IMR-90 (cell line): ENCODE measurements around the gene KCNJ8. TPM values are rescaled to one million over a fixed set of nuclear protein-coding genes. Genes with fewer than 3 reads are reported as not detected.

ENCODE experiments used
- ATAC-seq: fragments of 200-7000 bp; cut with Tn5 transposase; 2 replicates; pipeline ENCODE4 v1.9.1; 2020; ENCODE audit warnings: low read depth, mild to moderate bottlenecking, moderate library complexity
- BruUV-seq: library from RNA; stranded (reverse); fragments of 400-500 nt; replicated peaks from 2 replicates; lab custom pipeline; 2021; lab: Mats Ljungman, UMichigan
- CTCF ChIA-PET: fragments of 300-600 bp; formaldehyde crosslinking; extraction: SDS; loops from one replicate; lab custom pipeline; 2021; ENCODE audit warnings: antibody characterized with exemption; lab: Yijun Ruan, JAX
- POLR2A ChIA-PET: fragments of 300-600 bp; sonication (Branson Sonifier 250); formaldehyde crosslinking; loops from one replicate; lab custom pipeline; 2022; ENCODE audit warnings: antibody characterized with exemption; ENCODE audit not compliant: unreplicated experiment; lab: Charles Lee
- DNase-seq: peaks from one replicate; pipeline ENCODE4 v3.0.0; 2013
- H2AFZ ChIP-seq: replicated peaks from 2 replicates; pipeline ENCODE3; 2013; ENCODE audit warnings: low read length, mild to moderate bottlenecking; ENCODE audit not compliant: poor library complexity
- H2AK5ac ChIP-seq: 2 replicates; pipeline ENCODE4 v1.6.1; 2013; ENCODE audit warnings: low read depth, low read length, inconsistent platforms
- H2AK9ac ChIP-seq: replicated peaks from 2 replicates; pipeline ENCODE3; 2013; ENCODE audit warnings: mild to moderate bottlenecking, low read depth, low read length, moderate library complexity; ENCODE audit not compliant: poor library complexity
- H2BK120ac ChIP-seq: 2 replicates; pipeline ENCODE4 v1.6.1; 2013; ENCODE audit warnings: low read depth, low read length, inconsistent platforms
- H2BK15ac ChIP-seq: 3 replicates; pipeline ENCODE4 v1.6.1; 2013; ENCODE audit warnings: low read depth, low read length, inconsistent platforms
- H2BK20ac ChIP-seq: 2 replicates; pipeline ENCODE4 v1.6.1; 2013; ENCODE audit warnings: low read depth, mild to moderate bottlenecking, inconsistent platforms, low read length, moderate library complexity
- H2BK5ac ChIP-seq: 2 replicates; pipeline ENCODE4 v1.6.1; 2013; ENCODE audit warnings: mild to moderate bottlenecking, low read depth, low read length, inconsistent platforms; ENCODE audit not compliant: poor library complexity, severe bottlenecking
- H3K14ac ChIP-seq: replicated peaks from 2 replicates; pipeline ENCODE4 v1.6.1; 2013; ENCODE audit warnings: low read depth, low read length, inconsistent platforms
- H3K18ac ChIP-seq: 2 replicates; pipeline ENCODE4 v1.6.1; 2013; ENCODE audit warnings: low read depth, low read length, control low read depth
- H3K23ac ChIP-seq: 2 replicates; pipeline ENCODE4 v1.6.1; 2013; ENCODE audit warnings: low read depth, low read length, inconsistent platforms
- H3K27ac ChIP-seq: 2 replicates; pipeline ENCODE4 v1.5.1; 2013; ENCODE audit warnings: mild to moderate bottlenecking, control low read depth, low read length; ENCODE audit not compliant: insufficient read depth
- H3K27me3 ChIP-seq: 2 replicates; pipeline ENCODE4 v1.6.1; 2013; ENCODE audit warnings: low read length; ENCODE audit not compliant: control insufficient read depth, insufficient read depth
- H3K36me3 ChIP-seq: 2 replicates; pipeline ENCODE4 v1.6.1; 2013; ENCODE audit warnings: low read length, mixed read lengths; ENCODE audit not compliant: control insufficient read depth, insufficient read depth
- H3K4ac ChIP-seq: 2 replicates; pipeline ENCODE4 v1.6.1; 2013; ENCODE audit warnings: low read depth, low read length, inconsistent platforms
- H3K4me1 ChIP-seq: 2 replicates; pipeline ENCODE4 v1.6.1; 2013; ENCODE audit warnings: low read length, mixed read lengths; ENCODE audit not compliant: control insufficient read depth, insufficient read depth
- H3K4me2 ChIP-seq: 2 replicates; pipeline ENCODE4 v1.6.1; 2013; ENCODE audit warnings: low read depth, mild to moderate bottlenecking, control low read depth, low read length, moderate library complexity
- H3K4me3 ChIP-seq: 2 replicates; pipeline ENCODE4 v1.5.1; 2013; ENCODE audit warnings: low read depth, mild to moderate bottlenecking, control low read depth, low read length, moderate library complexity; ENCODE audit not compliant: insufficient read depth
- H3K56ac ChIP-seq: 2 replicates; pipeline ENCODE4 v1.6.1; 2013; ENCODE audit warnings: low read length, inconsistent platforms; ENCODE audit not compliant: insufficient read depth; ENCODE audit errors: extremely low read depth
- H3K79me1 ChIP-seq, 2 experiments: 2 replicates each; pipeline ENCODE4 v1.6.1; 2013; ENCODE audit warnings: low read length in 2 of 2, inconsistent platforms in 1 of 2, low read depth in 1 of 2
- H3K9ac ChIP-seq: 2 replicates; pipeline ENCODE4 v1.6.1; 2013; ENCODE audit warnings: low read depth, low read length, control low read depth
- H3K9me1 ChIP-seq: 2 replicates; pipeline ENCODE4 v1.6.1; 2013; ENCODE audit warnings: low read length, inconsistent platforms; ENCODE audit not compliant: insufficient read depth
- H3K9me3 ChIP-seq: 2 replicates; pipeline ENCODE4 v1.6.1; 2013; ENCODE audit warnings: low read length; ENCODE audit not compliant: control insufficient read depth, insufficient read depth
- H4K20me1 ChIP-seq: 2 replicates; pipeline ENCODE4 v1.6.1; 2013; ENCODE audit warnings: low read length, inconsistent platforms; ENCODE audit not compliant: insufficient read depth
- H4K5ac ChIP-seq: 2 replicates; pipeline ENCODE4 v1.6.1; 2013; ENCODE audit warnings: mild to moderate bottlenecking, low read depth, low read length, control low read depth
- H4K8ac ChIP-seq, 2 experiments: 2 replicates each; pipeline ENCODE4 v1.6.1; 2013; ENCODE audit warnings: low read depth in 2 of 2, low read length in 2 of 2, control low read depth in 1 of 2, inconsistent platforms in 1 of 2
- H4K91ac ChIP-seq: 2 replicates; pipeline ENCODE4 v1.6.1; 2013; ENCODE audit warnings: low read depth, low read length, inconsistent platforms; ENCODE audit not compliant: insufficient read depth
- BHLHE40 ChIP-seq: fragments of 150-350 bp; IDR thresholded peaks from 2 replicates; pipeline ENCODE4 v1.6.1; 2016; ENCODE audit warnings: mild to moderate bottlenecking, low read depth, low read length
- CEBPB ChIP-seq: IDR thresholded peaks from 2 replicates; pipeline ENCODE4 v1.6.1; 2012; ENCODE audit warnings: low read depth, low read length, improper control_type of control experiment
- CHD1 ChIP-seq: IDR thresholded peaks from 2 replicates; pipeline ENCODE4 v1.6.1; 2012; ENCODE audit warnings: low read depth, low read length, improper control_type of control experiment
- ELK1 ChIP-seq: fragments of 150-350 bp; IDR thresholded peaks from 2 replicates; pipeline ENCODE4 v1.6.1; 2016; ENCODE audit warnings: low read depth, mild to moderate bottlenecking, low read length, moderate library complexity, borderline replicate concordance
- FOS ChIP-seq: fragments of 150-350 bp; IDR thresholded peaks from 2 replicates; pipeline ENCODE4 v1.6.1; 2016; ENCODE audit warnings: low read depth, low read length
- MAFK ChIP-seq: IDR thresholded peaks from 2 replicates; pipeline ENCODE4 v1.6.1; 2012; ENCODE audit warnings: low read depth, low read length, improper control_type of control experiment
- MXI1 ChIP-seq: IDR thresholded peaks from 2 replicates; pipeline ENCODE4 v1.6.1; 2012; ENCODE audit warnings: low read depth, mild to moderate bottlenecking, low read length, moderate library complexity, borderline replicate concordance
- NFE2L2 ChIP-seq: fragments of 150-350 bp; IDR thresholded peaks from 2 replicates; pipeline ENCODE4 v1.6.1; 2016; ENCODE audit warnings: low read depth, mild to moderate bottlenecking, low read length
- POLR2A ChIP-seq: IDR thresholded peaks from 2 replicates; pipeline ENCODE4 v1.6.1; 2012; ENCODE audit warnings: mild to moderate bottlenecking, low read depth, low read length
- RCOR1 ChIP-seq: IDR thresholded peaks from 2 replicates; pipeline ENCODE4 v1.6.1; 2012; ENCODE audit warnings: mild to moderate bottlenecking, low read length, improper control_type of control experiment; ENCODE audit not compliant: insufficient replicate concordance
- RFX5 ChIP-seq: IDR thresholded peaks from 2 replicates; pipeline ENCODE4 v1.8.0; 2012; ENCODE audit warnings: low read depth, mild to moderate bottlenecking, low read length, moderate library complexity
- WGBS, 2 experiments: methylation state at CpG; one replicate each; pipeline versions ENCODE4 v1.1.5 to v1.1.7; 2013; ENCODE audit warnings: missing lambda C conversion rate in 2 of 2; ENCODE audit not compliant: insufficient read length in 1 of 2; ENCODE audit errors: extremely low coverage in 2 of 2; 5-methylcytosine and 5-hydroxymethylcytosine counted together
- dilution Hi-C: fragments of 300-500 bp; cut with HindIII; formaldehyde crosslinking; loops from one replicate; pipeline ENCODE4 v1.14.3; 2018; ENCODE audit warnings: low sequenced_read_pairs; ENCODE audit not compliant: unreplicated experiment
- in situ Hi-C: fragments of 300-500 bp; cut with MboI; formaldehyde crosslinking; loops from 3 replicates; pipeline ENCODE4 v1.14.3; 2019; ENCODE audit warnings: low sequenced_read_pairs, inconsistent platforms, mixed read lengths
- intact Hi-C: fragments of 100-400 bp; cut with micrococcal nuclease; formaldehyde crosslinking; loops from 2 replicates; pipeline ENCODE4 v1.10.0; 2022
- polyA plus RNA-seq, 3 experiments: library from polyadenylated mRNA; depleted of rRNA; stranded (reverse); fragments of >200 nt; gene quantifications; 2 replicates each; pipeline ENCODE4 v1.2.3, GENCODE V29; 2012; ENCODE audit warnings: low replicate concordance in 1 of 3
- total RNA-seq: library from RNA; depleted of rRNA; stranded (reverse); fragments of >200 nt; gene quantifications from 2 replicates; pipeline ENCODE4 v1.2.3, GENCODE V29; 2012
- TF ChIP-seq, protein P1 (sequence below): conservative IDR thresholded peaks from 2 replicates; pipeline ENCODE4 v1.5.1; 2012; ENCODE audit warnings: mild to moderate bottlenecking, low read depth, low read length, improper control_type of control experiment

KCNJ8 gene
- total and polyA plus RNA-seq, 2 of the 4 experiments (the other 2 are of a cell fraction), result 8.0 to 15.8 TPM

- no TSS peak for BruUV-seq
- Histone ChIP-seq H2BK120ac (no peak overlapping the region), H3K9ac (no peak overlapping the region), H3K4ac (no peak overlapping the region), H2BK15ac (no peak overlapping the region), H3K56ac (no peak overlapping the region), H3K79me1 (no peaks in the 10 kb centered on the region), H2AK5ac (no peak overlapping the region), H4K20me1 (no peaks in the 10 kb centered on the region), H2AK9ac (no peak overlapping the region), H3K4me1 (no peaks in the 10 kb centered on the region), H2AFZ (no peak overlapping the region), H4K91ac (no peak overlapping the region), H3K27ac (no peak overlapping the region), H2BK5ac (no peak overlapping the region), H4K8ac (no peak overlapping the region), H2BK20ac (no peak overlapping the region), H4K5ac (no peak overlapping the region), H3K9me1 (no peaks in the 10 kb centered on the region), H3K18ac (no peak overlapping the region), H3K27me3 (no peaks in the 10 kb centered on the region), H3K36me3 (no peaks in the 10 kb centered on the region), H3K23ac (no peak overlapping the region), H3K4me3 (no peak overlapping the region), H3K4me2 (no peak overlapping the region), H3K9me3 (no peaks in the 10 kb centered on the region), H3K14ac (no peak overlapping the region)
- CTCF ChIA-PET, result interaction anchor here (0.5 to 1.0 kb wide), 2 partner anchors 21 to 271 kb away, joined by 3 to 4 read pairs; no protein-coding TSS in a partner anchor
- in situ Hi-C loops (no loop called here), intact Hi-C loops (no loop called here), dilution Hi-C loops (no loop called here)
- DNase-seq (no peak), ATAC-seq (no peak)
- no CpG with 5 or more reads among the region's 1 CpG for WGBS, 2 experiments
- TF ChIP-seq ELK1, result no peak
- no peak for TF ChIP-seq CEBPB
- TF ChIP-seq NFE2L2, result no peak
- no peak for TF ChIP-seq FOS
- no peak for TF ChIP-seq RFX5
- TF ChIP-seq CHD1, result no peak
- TF ChIP-seq BHLHE40, result no peak
- no peak for TF ChIP-seq MAFK
- no peak for TF ChIP-seq MXI1
- TF ChIP-seq POLR2A, result no peak
- TF ChIP-seq, protein P1, sequence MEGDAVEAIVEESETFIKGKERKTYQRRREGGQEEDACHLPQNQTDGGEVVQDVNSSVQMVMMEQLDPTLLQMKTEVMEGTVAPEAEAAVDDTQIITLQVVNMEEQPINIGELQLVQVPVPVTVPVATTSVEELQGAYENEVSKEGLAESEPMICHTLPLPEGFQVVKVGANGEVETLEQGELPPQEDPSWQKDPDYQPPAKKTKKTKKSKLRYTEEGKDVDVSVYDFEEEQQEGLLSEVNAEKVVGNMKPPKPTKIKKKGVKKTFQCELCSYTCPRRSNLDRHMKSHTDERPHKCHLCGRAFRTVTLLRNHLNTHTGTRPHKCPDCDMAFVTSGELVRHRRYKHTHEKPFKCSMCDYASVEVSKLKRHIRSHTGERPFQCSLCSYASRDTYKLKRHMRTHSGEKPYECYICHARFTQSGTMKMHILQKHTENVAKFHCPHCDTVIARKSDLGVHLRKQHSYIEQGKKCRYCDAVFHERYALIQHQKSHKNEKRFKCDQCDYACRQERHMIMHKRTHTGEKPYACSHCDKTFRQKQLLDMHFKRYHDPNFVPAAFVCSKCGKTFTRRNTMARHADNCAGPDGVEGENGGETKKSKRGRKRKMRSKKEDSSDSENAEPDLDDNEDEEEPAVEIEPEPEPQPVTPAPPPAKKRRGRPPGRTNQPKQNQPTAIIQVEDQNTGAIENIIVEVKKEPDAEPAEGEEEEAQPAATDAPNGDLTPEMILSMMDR, result no peak
- no peak for TF ChIP-seq RCOR1
- POLR2A ChIA-PET, result no interaction called here
Observed at GRCh38 chr12:21718403-21718802, 56.1 kb downstream of the KCNJ8 start.
